ENCODE data around the gene GIPC3.
"Not testable (repeated sequence)": the region's sequence is repeated elsewhere in the genome, so short reads cannot be mapped to it uniquely, and the experiment has no call there.

GIPC3 gene

DNA sequence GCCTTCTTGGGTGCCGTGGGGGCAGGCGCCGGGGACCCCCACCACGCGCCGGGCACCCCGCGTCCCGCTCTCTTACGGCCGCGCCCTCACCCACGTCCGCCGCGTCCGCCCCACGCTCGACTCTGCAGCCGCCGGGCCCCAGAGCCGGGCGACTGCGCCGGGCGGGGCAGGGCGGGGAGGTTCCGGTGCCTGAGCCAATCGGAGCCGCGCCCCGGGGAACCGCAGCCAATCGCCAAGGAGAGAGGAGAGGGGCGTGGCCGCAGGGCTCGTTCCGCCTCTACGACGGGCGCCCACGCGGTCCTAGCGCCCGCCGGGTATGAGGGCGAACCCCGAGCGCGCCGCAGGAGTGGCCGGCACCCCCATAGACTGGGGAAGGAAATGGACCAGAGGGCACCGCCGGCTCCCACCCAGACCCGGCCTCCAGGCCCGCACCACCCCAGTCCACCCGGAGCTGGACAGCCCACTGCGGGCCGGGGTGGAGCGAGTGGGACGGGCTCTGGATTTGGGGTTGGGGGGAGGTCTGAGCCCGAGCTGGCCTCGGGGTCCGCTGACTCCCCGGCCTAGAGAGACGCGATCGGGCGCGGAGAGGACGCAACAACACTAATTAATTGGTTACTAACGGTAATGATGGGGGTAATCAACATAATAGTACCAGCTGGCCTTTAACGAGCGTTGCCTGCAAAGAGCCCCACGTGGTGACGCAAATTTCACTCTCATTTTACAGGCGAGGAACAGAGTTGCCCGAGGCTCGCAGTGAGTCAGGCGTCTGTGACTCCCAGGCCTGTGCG lies 27.6 kb upstream of the GIPC3 start, which contains the start of gene MFSD12:
TSS of gene MFSD12 (minus strand) at position 126 of the 788 bp plus-strand sequence. CDS start 183 bp downstream, outside the sequence.
- peak; percentile 80 for TF ChIP-seq POLR2A (IDR thresholded peaks at IDR 0.05; ENCODE audit: low read depth, low read length)
- no peak for FAIRE-seq

DNA sequence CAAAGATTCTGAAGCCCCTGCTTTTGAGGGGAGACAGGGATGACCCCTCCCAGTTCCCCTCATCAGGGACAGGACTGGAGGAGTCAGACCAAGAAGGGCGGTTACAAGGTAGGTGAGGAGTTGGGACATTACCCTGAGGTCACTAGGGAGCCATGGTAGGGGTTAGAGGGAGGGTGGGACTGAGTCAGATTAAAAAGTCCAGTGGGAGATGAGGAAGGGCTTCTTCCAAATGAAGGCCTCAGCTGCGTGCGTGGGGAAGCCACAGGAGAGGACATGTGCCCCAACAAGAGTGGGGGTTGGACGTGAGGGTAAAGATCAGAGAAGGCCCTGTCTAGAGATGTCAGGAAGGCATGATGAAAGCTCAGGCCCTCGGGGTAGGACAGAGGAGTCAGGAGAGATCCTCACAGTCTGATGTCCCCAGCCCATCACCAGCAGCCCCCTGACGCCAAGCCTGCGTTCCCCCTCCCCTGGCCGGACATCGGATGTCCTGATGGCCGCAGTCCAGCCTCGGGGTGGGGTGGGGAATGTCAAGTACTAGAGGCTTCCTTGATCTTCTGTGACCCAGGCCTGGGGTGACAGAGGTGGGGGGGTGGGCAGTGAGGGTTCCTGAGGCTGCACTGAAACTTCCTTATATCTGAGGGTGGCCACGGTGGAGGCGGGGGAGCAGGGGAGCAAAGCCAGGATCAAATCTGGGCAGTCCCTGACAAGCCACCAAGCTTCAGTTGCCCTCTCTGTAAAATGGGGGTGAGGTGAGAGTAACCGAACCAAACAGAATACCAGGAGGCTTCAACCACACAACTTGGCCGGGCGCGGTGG lies 21.4 kb upstream of the GIPC3 start:
- no peak for TF ChIP-seq POLR2A (IDR thresholded peaks at IDR 0.05; ENCODE audit: low read depth, low read length)
- DNase-seq (ENCODE audit: insufficient read length, low spot score): no peak
- no peak for FAIRE-seq

More for the DNA sequence above, 27.6 kb upstream of the GIPC3 start, which contains the start of gene MFSD12:
- DNase-seq (ENCODE audit: insufficient read length, low spot score): peak; percentile 93

DNA sequence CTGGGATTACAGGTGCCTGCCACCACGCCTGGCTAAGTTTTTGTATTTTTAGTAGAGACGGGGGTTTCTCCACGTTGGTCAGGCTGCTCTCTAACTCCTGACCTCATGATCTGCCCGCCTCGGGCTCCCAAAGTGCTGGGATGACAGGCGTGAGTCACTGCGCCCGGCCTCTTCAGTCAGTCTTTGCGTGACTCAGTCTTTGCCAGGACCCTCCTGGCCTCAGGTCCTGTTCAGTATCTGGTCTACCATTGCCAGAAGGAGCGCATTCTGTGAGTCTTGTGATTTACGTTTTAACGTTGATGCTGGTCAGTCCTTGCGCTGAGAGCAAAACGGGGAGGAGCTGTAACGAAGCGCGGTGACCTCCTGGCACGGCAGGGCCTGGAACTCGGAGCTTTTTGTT lies 20.1 kb upstream of the GIPC3 start:
- TF ChIP-seq POLR2A (IDR thresholded peaks at IDR 0.05; ENCODE audit: low read depth, low read length): no peak
- peak; percentile 27 for FAIRE-seq
- DNase-seq (ENCODE audit: insufficient read length, low spot score): peak; percentile 65

DNA sequence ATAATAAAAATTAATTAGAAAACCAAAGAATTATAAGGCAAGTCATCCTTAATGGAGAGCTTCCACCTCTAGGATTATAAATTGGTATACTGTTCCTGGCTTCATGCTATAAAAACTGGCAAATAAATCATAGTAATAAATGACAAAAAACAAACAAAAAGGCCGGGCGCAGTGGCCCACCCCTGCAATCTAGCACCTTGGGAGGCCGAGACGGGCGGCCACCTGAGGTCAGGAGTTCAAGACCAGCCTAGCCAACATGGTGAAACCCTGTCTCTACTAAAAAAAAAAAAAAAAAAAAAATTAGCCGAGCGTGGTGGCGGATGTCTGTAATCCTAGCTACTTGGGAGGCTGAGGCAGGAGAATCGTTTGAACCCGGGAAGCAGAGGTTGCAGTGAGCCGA lies 15.2 kb upstream of the GIPC3 start:
- not testable (repeated sequence) for DNase-seq (ENCODE audit: insufficient read length, low spot score); FAIRE-seq

DNA sequence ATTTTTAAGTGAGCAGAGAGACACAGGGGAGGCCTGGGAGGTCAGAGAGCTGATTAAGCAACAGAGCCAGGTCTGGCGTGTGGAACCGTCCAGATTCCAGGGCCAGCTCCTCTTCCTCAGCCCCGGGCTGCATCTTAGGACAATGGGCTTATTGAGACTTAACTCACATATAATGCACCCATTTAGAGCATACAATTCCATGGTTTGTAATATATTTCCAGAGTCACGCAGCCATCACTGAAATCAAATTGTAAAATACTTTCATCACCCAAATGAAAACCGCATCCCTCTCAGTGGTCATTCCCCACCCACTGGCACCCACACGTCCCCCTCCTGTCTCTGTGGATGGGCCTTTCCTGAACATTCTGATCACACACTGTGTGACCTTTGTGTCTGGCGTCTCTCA lies 14.7 kb upstream of the GIPC3 start:
- FAIRE-seq (no peak), DNase-seq (ENCODE audit: insufficient read length, low spot score) (no peak)
- no peak for TF ChIP-seq POLR2A (IDR thresholded peaks at IDR 0.05; ENCODE audit: low read depth, low read length)

DNA sequence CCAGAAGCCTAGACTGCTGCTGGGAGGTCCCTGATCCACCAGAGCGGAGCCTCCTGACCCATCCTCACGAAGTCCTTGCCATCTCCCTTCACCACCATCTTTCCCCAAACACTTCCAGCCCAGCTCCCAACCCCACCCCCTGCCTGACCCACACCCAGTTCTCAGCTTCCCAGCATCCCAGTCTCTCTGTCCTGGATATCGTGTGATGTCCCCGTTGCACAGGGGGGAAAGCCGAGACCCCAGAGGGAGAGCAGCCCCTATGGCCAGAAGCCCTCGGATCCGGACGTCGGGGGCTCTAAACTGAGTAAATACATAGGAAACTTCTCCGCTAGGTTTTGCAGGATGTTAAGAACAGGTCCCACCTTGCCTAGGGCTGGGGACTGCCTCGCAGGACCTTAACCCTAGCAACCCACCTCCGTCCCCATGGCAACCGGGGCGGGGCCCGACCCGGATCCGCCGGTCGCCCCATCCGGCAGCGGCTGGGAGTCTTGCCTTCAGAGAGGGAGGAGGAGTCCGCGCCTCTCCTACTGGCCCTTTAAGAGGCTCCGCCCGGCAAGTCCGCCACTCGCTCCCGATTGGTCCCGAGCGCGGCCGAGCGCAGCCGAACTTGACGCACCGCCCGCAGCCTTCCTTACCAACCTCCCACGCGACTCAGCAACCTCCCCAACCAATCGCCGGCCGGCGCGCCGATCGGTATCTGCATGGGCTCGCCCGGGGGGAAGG lies 13.0 kb upstream of the GIPC3 start:
- FAIRE-seq: peak; percentile 68
- no peak for TF ChIP-seq POLR2A (IDR thresholded peaks at IDR 0.05; ENCODE audit: low read depth, low read length)
- peak; percentile 92 for DNase-seq (ENCODE audit: insufficient read length, low spot score)

DNA sequence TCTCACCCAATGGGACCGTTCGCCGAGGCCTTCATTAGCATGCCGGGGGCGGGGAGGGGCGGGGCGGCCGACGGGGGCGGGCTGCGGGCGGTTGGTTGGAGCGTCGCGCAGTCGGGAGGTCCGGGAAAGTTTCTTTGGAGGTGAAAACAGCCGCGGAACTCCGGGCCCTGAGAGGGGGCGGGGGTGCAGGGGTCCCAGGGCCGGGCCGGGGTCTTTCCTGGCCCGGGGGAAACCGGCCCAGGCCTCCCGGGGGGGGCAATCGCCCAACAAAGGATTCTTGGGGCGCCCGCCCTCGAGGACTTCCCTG lies 12.5 kb upstream of the GIPC3 start, which contains the start of gene HMG20B:
TSS of gene HMG20B (plus strand) at position 90 of the 307 bp plus-strand sequence. CDS start 366 bp downstream, outside the sequence.
- FAIRE-seq (no peak), DNase-seq (ENCODE audit: insufficient read length, low spot score) (no peak)
- no peak for TF ChIP-seq POLR2A (IDR thresholded peaks at IDR 0.05; ENCODE audit: low read depth, low read length)

DNA sequence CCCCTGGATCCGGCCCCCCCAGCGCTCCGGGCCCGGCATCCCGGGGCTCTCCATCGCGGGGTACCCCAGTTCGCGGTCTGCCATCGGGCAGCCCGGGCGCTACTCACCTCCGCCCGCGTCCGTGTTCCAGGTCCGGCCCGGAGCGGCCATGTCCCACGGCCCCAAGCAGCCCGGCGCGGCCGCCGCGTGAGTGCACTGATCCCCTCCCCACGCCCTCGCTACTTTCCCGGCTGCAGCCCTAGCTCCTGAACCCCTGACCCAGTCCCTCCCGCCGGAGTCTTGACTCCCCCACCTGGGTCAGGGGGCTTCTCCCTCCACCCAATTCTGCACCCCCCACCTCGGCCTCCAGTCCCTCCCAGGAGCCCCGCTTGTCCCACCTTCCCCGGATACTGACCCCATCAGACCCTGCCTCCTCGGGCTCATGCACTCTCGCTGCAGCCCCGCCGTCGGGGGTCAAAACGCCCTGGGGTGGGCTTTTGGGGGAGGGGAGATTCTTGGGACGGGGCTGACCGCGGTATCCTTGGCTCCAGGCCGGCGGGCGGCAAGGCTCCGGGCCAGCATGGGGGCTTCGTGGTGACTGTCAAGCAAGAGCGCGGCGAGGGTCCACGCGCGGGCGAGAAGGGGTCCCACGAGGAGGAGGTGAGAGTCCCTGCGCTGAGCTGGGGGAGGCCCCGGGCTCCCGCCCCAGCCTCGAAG lies 12.0 kb upstream of the GIPC3 start:
- DNase-seq (ENCODE audit: insufficient read length, low spot score) (no peak), FAIRE-seq (no peak)
- TF ChIP-seq POLR2A (IDR thresholded peaks at IDR 0.05; ENCODE audit: low read depth, low read length): 0 out of 2 replicates have a peak, but pooled peaks have one; percentile 12

DNA sequence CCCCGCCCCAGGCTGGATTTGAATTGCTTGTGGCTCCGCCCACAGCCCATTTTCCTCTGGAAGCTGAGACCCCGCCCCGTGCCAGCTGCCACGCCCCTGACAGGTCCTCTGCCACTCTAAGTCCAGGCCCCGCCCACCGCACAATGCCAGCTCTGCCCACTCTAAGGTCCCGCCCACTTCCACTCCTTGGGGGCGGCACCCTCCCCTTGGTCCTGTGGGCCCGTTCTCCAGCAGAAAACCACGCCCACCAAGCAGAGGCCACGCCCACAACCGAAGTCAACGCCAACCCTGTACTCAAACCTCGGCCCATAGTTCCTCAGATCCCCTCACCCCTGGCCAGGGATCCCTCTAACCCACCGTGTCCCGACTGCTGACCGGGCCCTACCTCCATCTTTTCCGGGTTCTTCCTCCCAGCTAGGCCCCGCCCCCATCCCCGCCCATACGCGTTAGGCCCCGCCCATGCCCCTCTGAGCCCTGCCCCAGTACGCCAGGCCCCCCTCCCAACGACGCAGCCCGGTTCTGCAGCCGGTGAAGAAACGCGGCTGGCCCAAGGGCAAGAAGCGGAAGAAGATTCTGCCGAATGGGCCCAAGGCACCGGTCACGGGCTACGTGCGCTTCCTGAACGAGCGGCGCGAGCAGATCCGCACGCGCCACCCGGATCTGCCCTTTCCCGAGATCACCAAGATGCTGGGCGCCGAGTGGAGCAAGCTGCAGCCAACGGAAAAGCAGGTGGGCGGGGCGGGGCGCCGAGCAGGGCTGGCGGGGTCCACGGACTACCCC lies 11.2 kb upstream of the GIPC3 start:
- FAIRE-seq: peak; percentile 81
- DNase-seq (ENCODE audit: insufficient read length, low spot score): peak; percentile 81

DNA sequence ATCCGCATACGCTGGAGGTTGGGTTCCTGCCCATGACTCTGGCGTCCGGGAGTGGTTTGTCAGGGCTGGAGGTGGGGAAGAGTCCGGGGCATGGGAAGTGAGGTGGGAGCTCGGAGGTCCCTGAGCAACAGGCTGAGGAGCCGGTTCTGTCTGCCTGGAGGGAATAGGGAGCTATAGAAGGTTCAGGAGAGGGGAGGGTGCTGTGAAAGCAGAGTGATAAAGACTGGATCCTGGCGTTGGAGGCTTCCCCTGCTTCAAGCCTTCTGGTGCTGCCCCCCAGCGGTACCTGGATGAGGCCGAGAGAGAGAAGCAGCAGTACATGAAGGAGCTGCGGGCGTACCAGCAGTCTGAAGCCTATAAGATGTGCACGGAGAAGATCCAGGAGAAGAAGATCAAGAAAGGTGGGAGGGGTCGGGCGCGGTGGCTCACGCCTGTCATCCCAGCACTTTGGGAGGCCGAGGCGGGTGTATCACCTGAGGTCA lies 10.0 kb upstream of the GIPC3 start:
- no peak for DNase-seq (ENCODE audit: insufficient read length, low spot score)
- no peak for FAIRE-seq
- no peak for TF ChIP-seq POLR2A (IDR thresholded peaks at IDR 0.05; ENCODE audit: low read depth, low read length)

More for the DNA sequence above, 11.2 kb upstream of the GIPC3 start:
- TF ChIP-seq POLR2A (IDR thresholded peaks at IDR 0.05; ENCODE audit: low read depth, low read length): no peak

DNA sequence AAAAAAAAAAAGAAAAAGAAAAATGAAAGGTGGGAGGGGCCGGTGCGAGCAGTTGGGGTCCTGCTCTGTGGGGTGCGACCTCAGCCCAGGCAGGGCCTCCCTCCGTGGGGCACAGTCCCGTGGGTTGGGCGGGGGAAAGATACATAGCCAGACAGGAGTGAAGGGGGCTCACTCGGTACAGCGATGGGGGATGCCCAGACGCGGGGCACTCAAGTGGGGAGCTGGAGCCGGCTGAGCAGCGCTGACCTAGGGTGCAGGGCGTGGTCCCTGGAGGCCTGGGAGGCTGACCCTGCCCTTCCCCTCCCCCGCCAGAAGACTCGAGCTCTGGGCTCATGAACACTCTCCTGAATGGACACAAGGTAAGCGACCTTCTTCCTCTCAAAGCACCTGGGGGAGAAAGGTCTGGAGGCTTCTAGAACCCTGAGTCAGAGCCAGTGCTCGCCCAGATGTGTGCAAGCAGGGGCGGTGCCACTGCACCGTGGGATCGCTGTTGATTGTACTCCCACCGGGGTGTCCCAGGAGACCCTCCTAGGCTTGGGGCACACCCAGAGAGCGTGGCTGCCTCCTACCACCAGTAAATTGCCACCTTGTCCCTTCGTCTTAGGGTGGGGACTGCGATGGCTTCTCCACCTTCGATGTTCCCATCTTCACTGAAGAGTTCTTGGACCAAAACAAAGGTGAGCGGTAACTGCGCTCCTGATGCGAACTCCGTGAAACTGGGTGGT lies 9.2 kb upstream of the GIPC3 start:
- no peak for TF ChIP-seq POLR2A (IDR thresholded peaks at IDR 0.05; ENCODE audit: low read depth, low read length)

More for the DNA sequence above, 9.2 kb upstream of the GIPC3 start:
- DNase-seq (ENCODE audit: insufficient read length, low spot score): no peak
- FAIRE-seq: no peak
